GM10266 (cell line): ENCODE data around the gene SCFD1.

Experiments used
- DNase-seq: peaks from one replicate; pipeline ENCODE4 v3.0.0; 2012; ENCODE audit errors: extremely low spot score
- CTCF ChIP-seq: IDR thresholded peaks from 2 replicates; pipeline ENCODE4 v1.5.1; 2012; ENCODE audit warnings: mild to moderate bottlenecking, low read depth; ENCODE audit not compliant: control insufficient read depth, insufficient read depth; ENCODE audit errors: missing control alignments

The SCFD1 gene

DNA sequence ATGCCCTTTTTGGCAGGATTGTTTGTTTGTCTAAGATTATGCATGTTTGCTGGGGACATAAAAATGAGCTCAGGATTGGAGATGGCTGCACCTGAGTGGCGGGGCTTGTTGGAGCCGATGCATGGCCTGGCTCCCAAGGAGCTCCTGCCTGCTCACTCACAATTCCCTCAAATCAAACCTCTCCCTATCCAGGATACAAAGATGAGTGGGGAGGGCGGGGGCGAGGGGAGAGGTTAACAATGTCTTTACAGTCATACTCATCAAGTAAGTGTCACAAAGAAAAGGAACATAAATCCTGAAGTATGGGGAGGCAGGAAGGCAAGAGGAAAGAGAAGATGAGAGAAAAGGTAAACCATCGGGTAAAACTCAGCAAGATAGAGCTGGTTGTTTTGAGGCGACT is 148.3 kb downstream of the SCFD1 start:
- TF ChIP-seq CTCF, result no peak
- no peak for DNase-seq

- no peak for DNase-seq
- no peak for TF ChIP-seq CTCF
Measured at GRCh38 chr14:30771595-30771994, 149.5 kb downstream of the SCFD1 start.

DNA sequence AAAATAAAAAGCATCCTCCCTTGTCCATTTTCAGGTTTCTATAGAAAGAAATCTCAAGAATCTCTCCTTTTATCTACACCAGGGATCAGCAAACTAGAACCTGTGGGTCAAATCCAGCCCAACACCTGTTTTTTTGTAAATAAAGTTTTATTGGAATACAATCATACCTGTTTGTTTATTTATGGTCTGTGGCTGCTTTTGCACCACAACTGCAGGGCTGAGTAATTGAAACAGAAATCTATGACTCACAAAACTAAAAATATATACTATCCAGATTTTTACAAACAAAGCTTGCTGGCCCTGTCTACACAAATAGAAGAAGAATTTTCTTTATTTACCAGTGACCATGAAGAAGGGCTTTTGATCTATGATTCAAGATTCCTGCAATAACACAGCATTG is 157.1 kb downstream of the SCFD1 start:
- TF ChIP-seq CTCF, result no peak
- no peak for DNase-seq
